GM18507 (cell line): ENCODE data around the gene DNAAF3.
"Not testable (repeated sequence)": the region's sequence is repeated elsewhere in the genome, so short reads cannot be mapped to it uniquely, and the experiment has no call there.

Experiments used
- DNase-seq: peaks from one replicate; pipeline ENCODE4 v3.0.0; 2011; ENCODE audit warnings: low read depth; ENCODE audit not compliant: insufficient read length; ENCODE audit errors: extremely low spot score
- FAIRE-seq: peaks from 2 replicates; lab custom pipeline; 2011; peaks lifted over from hg19 to GRCh38; lab: Jason Lieb, UNC

DNAAF3 gene

DNA sequence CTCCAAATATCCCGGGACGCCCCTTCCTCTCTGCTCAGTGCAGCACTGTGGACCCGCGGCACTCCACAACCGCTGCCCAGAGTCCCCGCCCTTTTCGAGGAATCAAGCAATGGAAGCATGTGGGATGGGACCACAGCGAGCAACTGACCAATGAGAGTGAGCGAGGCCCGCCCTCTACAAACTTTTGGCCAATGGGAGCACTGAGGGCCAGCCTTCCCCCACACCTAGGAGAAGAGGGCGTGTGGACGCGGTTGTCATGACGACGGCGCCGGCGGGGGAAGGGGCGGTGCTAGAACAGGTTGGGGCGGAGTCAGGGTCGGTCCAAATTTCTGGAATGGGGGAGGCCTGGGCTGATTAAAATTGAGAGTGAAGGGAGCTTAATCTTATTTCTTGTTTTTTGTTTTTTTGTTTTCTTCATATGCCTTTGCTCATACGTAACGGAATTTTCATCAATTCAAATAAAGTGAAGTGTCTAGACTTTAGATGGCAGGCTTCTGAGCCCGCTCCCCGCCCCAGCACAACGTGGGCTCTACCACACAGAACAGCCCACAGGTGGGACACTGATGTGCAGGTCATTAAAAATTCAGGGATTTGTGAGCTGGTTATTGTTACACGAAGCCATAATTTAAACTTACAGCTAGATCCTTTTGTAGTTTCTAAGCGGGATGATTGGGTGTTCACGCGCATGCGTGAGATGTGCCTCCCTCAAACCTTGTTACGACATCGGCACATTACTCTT lies at the start of gene DNAAF3:
Gene DNAAF3 (minus strand): TSS at position 84 of the 739 bp plus-strand sequence. CDS start 200 bp downstream, outside the sequence.
- FAIRE-seq (peak; percentile 94), DNase-seq (peak; percentile 91)

DNA sequence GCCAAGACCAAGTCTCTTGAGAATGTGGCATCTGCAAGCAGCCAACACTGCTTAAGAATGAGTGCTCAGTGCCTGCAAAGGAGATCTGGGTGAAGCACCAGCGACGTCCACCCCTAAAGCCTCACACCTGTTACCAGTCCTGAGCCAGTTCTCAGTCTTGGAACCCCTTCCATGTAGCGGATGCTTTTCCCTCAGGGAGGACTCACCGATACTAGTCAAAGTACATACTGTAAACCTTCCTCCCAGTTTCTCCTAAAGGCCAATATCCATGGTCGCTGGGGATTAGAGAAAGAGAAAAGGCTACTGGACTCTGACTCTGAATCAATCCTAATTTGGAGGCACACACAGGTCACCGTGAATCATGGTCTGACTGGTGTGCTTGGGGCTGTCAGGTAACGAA lies 47.1 kb upstream of the DNAAF3 start:
- DNase-seq: no peak
- no peak for FAIRE-seq

DNA sequence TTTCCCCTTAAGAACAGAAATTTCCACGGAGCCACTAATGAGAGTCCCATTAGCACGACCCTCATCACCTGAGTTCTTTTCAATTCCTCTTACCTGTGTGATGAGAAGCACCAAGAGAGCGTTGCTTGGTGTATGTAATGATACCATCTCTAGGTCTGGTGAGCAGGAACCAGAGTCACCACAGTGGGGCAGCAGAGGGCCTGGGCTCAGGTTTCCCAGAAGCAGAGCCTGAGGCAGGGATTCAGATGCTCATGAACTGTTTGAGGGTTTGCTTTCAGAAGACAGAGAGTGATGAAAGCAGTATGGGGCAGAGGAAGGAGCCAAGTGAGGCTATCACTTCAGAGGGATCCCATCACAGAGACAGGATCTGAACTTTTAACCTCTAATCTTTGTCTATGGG lies 46.0 kb upstream of the DNAAF3 start:
- FAIRE-seq: peak; percentile 24
- no peak for DNase-seq

DNA sequence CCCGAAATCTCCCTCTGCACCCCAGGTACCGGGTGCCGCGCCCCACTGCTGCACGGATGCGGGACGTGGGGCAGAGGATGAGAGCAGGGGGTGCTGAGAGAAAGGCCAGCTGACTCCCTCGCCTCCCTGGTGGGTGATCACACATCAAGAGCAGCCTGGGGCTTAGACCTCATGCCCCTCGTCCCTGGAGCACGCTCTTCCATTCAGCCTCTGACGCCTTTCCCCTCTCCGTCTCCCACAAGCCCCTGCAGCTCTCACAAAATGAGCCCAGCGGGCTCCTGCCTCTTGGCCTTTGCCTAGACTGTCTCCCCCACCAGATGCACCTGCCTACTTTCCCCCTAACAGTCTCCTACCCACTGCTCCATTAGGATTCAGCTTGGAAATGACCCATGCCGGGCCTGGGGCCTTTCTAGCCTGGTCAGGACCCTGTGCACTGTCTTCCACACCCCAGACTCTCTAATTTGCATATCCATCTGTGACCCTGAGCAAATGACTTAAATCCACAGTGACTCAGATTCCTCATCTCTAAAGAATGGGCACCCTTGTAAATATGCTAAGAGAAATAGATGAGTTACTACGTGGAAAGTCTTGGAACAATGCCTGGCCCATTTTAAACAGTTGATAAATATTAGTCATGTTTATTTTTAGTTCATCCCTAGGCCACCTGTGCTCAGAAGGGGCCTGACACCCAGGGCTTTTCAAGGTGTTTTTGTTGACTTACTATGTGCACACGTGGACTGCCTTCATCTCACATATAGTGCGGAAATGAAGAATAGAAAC lies 43.5 kb upstream of the DNAAF3 start:
- DNase-seq (no peak), FAIRE-seq (no peak)

DNA sequence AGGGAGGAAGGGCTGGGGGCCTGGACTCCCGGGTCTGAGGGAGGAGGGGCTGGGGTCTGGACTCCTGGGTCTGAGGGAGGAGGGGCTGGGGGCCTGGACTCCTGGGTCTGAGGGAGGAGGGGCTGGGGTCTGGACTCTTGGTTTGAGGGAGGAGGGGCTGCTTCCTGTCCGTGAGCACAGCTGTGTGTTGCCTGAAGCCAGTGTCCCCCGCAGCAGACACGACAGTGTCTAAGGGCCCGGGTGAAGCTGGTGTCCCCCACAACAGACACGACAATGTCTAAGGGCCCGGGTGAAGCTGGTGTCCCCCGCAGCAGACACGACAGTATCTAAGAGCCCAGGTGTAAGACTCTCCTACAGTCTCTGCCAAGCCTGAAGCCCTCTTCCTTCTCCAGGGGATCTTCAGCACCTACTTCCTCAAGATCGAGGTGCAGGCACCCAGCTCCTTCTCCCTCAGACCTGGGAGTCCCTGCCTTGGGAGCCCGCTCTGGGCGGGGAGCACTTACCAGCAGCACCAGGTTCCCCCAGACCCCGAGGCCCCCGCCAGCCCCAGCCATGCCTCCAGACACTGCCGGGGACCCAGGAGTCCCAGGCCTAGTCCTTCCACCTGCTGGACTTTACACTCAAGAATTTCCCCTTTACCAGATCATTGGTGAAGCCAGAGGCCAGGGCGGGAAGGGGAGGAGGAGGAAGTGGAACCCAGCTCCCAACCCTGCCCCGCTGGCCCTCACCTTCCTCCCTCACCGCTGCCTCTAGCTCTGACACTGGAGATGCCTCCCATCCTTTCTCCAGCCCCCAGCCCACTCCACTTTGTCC lies 42.7 kb upstream of the DNAAF3 start, which contains the start of gene PTPRH:
Gene PTPRH (minus strand): TSS at position 622 of the 813 bp plus-strand sequence. CDS start 68 bp downstream, at position 554.
- FAIRE-seq: no peak
- no peak for DNase-seq

DNA sequence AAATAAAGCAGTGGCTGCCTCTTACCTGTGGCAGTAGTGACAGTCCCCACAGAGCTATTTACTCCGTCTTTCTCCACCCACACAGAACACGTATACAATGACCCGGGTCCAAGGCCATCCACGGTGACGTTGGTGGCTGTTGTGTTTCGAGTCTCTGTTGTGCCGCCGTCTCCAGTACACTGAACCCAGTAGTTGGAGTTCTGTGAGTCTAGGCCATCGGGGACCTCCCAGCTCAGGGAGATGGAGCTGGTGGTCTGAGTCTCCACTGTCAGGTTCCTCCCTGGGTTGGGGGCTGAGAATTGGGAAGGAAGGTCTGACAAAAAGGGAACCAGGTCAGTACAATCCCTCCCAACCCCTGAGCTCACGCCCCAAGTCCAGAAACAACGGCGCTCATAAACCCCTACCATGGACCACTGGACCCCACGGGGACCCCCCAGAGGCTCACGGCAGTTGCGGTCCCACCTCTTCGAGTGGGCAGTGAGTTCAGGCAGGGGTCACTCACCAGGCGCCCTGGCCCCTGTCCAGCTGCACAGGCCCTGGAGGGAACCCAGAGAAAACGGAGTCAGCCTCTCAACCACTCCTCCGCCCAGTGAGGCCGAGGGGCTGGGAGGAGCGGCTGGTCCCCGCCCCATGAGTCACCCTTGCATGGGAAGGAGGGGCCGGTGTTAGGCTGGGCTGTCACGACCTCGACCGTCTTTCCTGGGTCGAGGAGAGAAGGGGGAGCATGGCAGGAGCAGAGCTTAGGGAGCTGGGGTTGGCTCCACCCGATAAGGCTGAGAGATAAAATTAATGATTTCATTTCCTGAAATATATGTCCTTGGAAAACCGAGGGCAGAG lies 40.5 kb upstream of the DNAAF3 start:
- FAIRE-seq (no peak), DNase-seq (no peak)

DNA sequence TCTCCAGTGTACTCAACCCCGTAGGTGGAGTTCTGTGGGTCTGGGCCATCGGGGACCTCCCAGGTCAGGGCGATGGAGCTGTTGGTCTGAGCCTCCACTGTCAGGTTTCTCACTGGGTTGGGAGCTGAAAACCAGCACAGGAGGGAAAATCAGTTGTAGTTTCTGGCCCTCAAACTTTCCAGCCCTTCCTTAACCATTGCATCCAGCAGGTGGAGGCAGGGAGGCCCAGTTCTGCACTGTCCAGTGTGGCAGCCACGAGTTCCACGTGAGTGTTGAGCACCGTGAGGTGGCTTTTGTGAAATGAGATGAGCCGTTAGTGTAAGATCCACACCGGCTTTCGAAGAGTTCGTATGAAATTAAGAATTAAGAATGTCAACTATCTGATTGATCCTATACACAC lies 35.8 kb upstream of the DNAAF3 start:
- not testable (repeated sequence) for DNase-seq, FAIRE-seq

DNA sequence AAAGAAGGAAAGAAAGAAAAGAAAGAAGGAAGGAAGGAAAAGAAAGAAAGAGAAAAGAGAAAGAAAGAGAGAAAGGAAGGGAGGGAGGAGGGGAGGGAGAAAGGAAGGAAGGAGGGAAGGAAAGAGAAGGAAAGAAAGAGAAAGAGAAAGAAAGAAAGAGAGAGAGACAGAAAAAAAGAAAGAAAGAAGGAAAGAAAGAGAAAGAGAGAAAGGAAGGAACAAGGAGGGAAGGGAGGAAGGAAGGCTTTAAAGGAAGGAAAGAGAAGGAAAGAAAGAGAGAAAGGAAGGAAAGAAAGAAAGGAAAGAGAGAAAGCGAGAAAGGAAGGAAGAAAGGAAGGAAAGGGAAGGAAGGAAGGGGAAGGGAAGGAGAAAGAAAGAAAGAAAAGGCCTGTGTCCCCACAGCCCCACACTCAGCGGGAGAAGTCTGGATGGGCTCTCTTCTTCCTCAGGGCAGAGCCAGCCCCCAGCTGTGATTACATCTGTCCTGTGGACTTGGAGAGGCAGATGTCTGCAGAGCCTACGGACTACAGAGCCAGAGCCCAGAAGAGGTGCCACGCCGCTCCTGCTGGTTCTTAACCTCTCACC lies 33.3 kb upstream of the DNAAF3 start:
- no peak for DNase-seq
- no peak for FAIRE-seq

DNA sequence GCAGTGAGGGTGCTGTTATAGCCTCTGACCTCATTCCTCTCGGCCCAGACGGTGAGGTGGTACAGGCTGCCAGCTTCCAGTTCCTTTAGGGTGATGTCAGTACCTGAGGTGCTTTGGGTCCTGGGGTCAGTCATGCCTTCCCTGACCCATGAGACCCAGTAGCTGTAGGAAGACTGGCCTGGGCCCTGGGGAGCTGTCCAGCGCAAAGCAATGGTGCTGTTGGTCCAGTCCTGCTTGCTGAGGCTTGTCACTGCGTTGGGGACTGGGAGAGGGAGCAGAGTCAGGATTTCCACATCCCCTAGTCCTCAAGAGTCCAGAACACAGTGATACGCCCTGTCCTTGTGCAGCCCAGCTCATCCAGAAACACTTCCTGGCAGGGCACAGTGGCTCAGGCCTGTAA lies 32.2 kb upstream of the DNAAF3 start:
- DNase-seq (no peak), FAIRE-seq (no peak)

DNA sequence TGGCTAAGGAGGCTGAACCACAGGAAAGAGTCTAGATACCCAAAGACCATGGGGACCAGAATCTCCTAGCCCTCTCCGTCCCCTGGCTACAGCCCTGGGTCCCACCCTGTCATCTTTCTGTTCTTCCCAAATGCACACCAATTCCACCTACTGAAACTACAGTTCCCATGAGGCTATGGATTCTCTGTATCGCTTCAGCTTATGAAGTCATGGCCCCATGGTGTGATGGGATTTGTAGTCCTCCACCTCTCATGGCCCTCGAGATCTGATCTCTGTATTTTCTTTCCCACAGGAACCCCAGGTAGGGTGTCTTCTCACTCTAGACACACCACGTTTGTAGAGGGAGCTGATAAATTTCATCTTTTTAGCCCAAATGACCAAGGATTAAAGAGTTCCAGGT lies 31.1 kb upstream of the DNAAF3 start:
- DNase-seq (no peak), FAIRE-seq (no peak)

DNA sequence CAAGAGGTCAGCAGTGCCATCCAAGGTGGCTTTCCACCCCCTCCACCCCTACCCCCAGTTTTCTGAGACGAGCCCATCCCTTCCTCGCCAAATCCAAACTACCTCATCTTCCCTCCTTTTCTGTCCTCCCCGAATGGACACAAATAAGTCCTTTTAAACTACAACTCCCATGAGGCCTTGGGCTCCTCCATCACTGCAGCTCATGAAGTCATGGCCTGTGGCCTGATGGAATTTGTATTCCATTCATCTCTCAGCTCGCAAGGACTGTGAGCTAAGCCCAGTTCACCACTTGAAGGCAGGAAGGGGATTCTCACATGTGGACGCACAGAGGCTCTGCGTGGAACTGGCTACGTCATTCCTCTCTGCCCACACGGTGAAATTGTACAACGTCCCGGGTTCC lies 30.4 kb upstream of the DNAAF3 start:
- FAIRE-seq (no peak), DNase-seq (no peak)

DNA sequence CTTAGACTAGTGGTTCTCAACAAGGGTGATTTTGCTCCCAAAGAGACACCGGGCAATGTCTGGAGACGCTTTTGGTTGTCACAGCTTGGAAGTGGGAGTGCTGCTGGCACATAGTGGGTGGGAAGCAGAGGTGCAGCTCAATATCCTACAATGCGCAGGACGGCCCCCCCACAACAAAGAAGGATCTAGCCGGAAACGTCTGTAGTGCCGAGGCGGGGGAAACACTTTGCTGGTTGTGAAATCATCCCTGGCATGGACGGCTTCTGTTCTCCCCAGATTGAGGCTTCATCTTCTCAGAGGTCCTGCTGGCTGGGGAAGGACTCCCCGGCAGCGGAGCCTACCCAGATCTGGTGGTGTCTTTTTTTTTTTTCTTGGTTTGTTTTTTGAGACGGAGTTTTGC lies 27.1 kb upstream of the DNAAF3 start:
- no peak for DNase-seq
- no peak for FAIRE-seq

DNA sequence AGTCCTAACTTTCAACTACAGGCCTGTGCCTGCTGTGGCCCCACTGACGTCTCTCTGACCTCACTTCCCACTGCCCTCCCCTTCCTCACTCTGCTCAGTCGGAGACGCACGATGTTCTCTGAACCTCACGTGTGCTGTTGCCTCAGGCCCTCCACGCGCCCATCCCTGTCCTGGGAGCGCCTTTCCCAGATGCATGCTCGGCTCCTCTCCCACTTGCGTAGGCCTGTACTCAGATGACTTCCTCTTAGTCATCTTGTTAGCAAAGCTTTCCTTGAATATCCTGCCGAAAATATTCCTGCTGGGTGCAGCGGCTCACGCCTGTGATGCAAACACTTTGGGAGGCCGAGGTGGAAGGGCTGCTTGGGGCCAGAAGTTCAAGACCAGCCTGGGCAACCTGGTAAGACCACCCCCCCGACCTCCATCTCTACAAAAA lies 23.0 kb upstream of the DNAAF3 start:
- DNase-seq: no peak
- FAIRE-seq: no peak

DNA sequence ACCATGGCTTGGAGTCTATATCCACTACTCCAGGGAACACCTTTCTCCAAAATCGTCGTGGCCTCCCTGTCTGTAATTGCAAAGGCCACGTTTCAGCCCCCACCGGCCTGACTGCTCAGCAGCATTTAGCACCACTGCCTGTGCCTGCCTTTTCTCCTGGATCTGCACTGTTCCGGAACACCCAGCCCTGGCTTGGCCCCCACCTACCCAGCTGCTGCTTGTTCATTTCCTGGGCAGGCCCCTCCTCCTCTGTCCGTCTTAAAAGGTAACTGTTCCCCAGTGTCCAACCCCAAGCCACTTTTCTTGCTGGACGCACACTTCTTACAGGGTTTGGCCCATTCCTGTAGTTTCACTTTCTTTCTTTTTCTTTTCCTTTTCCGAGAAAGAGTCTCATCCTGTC lies 22.2 kb upstream of the DNAAF3 start:
- FAIRE-seq (no peak), DNase-seq (no peak)

DNA sequence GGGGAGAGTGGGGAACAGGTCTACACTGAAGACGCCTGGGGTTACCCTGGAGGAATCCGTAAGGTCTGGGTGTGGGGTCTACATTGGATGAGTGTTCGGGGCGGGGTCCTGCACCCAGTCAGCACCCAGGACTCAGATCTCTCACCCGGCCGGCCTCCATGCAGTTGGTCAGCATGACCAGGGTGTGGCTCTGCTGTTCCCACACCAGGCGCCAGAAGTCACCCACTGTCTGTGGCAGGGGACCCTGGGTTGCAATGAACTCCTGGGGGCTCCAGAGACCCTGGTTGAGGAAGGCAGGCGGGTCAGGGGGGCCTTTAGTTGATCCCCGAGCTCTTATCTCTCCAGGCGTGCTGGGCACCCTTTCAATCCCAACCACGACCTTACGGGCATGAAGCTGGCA lies 19.7 kb upstream of the DNAAF3 start:
- no peak for DNase-seq
- no peak for FAIRE-seq

DNA sequence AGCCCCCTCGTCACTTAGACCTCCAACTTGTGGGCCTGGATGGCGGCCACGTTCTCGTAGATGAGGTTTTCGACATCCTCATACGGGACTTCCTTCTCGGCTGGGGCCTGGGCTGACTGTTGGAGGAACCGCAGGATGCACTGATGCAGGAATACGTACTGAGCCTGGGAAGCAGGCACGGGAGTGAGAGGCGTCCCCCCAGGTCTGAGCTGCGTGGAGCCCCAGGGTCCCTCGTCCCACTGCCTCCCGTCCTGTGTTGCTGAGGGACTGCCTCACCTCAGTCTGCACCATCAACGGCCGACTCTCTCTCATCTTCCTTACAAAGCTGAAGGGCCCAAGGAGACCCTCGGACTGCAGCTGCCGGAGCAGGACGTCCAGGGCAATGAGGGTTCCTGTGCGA lies 15.3 kb upstream of the DNAAF3 start:
- DNase-seq: no peak
- FAIRE-seq: no peak

DNA sequence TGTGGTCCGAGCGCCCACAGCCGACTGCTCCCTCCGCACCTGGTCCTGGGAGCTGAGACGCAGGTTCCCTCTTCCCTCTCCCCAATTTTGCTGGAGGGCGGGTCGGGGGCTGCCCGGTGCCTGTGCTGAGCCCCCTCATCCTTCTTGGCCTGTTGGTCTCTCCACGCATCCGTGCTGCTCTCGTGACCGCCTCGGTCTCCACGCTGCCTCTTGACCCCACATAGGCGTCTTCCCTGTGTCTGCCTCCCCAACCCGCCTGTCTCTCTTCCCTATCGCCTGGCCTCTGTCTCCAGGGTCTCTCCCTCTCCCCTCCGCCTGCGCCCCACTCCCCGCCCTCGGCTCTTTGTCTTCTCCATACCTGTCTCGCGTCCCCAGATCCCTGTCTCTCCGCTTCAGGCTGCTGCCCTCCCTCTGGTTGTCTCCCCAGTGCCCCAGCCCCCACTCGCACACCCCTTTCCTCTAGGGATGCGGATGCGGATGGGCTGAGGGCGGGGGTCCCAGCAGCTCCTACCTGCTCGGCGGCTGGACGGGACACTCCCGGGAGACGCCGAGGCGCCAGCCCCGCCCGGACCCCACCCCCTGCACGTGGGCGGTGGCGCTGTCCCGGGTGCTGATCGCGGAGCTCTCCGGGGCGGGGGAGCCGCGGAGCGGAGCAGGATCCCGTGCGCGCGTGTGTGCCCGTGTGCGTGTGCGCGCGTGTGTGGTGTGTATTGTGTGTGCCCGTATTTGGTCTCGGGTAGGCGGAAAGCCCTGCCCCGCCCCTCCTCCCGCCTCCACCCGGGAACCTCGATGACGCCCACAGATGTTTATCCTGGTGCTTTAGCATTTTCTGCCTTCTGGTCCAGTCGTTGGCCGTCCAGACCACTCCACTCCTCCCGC lies 13.4 kb upstream of the DNAAF3 start, which contains the start of gene SYT5:
Gene SYT5 (minus strand): TSS at position 684 of the 879 bp plus-strand sequence. CDS start 1,248 bp downstream, outside the sequence.
- FAIRE-seq (no peak), DNase-seq (no peak)
